HG03025 (cell line): Measurements from ENCODE around the gene EARS2.
"Not testable (repeated sequence)": the region's sequence is repeated elsewhere in the genome, so short reads cannot be mapped to it uniquely, and the experiment has no call there.

Experiments
- ATAC-seq: cut with Tn5 transposase; IDR thresholded peaks from one replicate; pipeline ENCODE4 v1.9.1; 2021; ENCODE audit warnings: mild to moderate bottlenecking, moderate library complexity; ENCODE audit not compliant: unreplicated experiment, low FRiP score

The EARS2 gene

GRCh38 chr16:23570992-23571632 is 14.0 kb upstream of the EARS2 start:
- no peak for ATAC-seq

- no peak for ATAC-seq
These were observed 10.5 kb upstream of the EARS2 start for GRCh38 chr16:23567602-23568001.

GRCh38 chr16:23566724-23567123 is 9.6 kb upstream of the EARS2 start:
- no peak for ATAC-seq

GRCh38 chr16:23564575-23565363 is 7.6 kb upstream of the EARS2 start:
- ATAC-seq: no peak

- no peak for ATAC-seq
These were observed 6.0 kb upstream of the EARS2 start for GRCh38 chr16:23563186-23563585.

GRCh38 chr16:23562505-23562904 is 5.4 kb upstream of the EARS2 start:
- no peak for ATAC-seq

- ATAC-seq: no peak
These were observed 4.4 kb upstream of the EARS2 start for GRCh38 chr16:23561586-23561985.

GRCh38 chr16:23557779-23558702 is 891 bp upstream of the EARS2 start:
- peak; percentile 2 for ATAC-seq

- ATAC-seq: no peak
These were observed 2.6 kb downstream of the EARS2 start for GRCh38 chr16:23554536-23554935.

- no peak for ATAC-seq
These were observed 5.0 kb downstream of the EARS2 start for GRCh38 chr16:23552161-23552560.

GRCh38 chr16:23549938-23550337 is 7.2 kb downstream of the EARS2 start:
- no peak for ATAC-seq

- ATAC-seq: no peak
These were observed 12.7 kb downstream of the EARS2 start for GRCh38 chr16:23544436-23544835.

- not testable (repeated sequence) for ATAC-seq
These were observed 16.4 kb downstream of the EARS2 start for GRCh38 chr16:23540817-23541178.

- ATAC-seq: no peak
These were observed 16.9 kb downstream of the EARS2 start for GRCh38 chr16:23539984-23540816.

- no peak for ATAC-seq
These were observed 18.3 kb downstream of the EARS2 start for GRCh38 chr16:23538919-23539278.

GRCh38 chr16:23537390-23537789 is 19.8 kb downstream of the EARS2 start:
- no peak for ATAC-seq

- no peak for ATAC-seq
These were observed 21.2 kb downstream of the EARS2 start for GRCh38 chr16:23535901-23536300.

GRCh38 chr16:23534868-23535860 is 22.0 kb downstream of the EARS2 start:
- ATAC-seq: no peak

GRCh38 chr16:23532448-23532847 is 24.7 kb downstream of the EARS2 start:
- ATAC-seq: no peak
